Measurements from ENCODE around the gene DNAJB11.
"Not testable (repeated sequence)": the region's sequence is repeated elsewhere in the genome, so short reads cannot be mapped to it uniquely, and the experiment has no call there.

DNAJB11 gene

GRCh38 chr3:186617036-186617946 is 46.8 kb downstream of the DNAJB11 start:
- peak; percentile 64 to 77 for DNase-seq (ENCODE audit: low read depth in 1 of 2, low spot score in 1 of 2)

GRCh38 chr3:186618318-186618938 is 47.9 kb downstream of the DNAJB11 start:
- DNase-seq (ENCODE audit: low read depth in 1 of 2, low spot score in 1 of 2): no peak

- DNase-seq (ENCODE audit: low read depth in 1 of 2, low spot score in 1 of 2): no peak
These were observed 49.3 kb downstream of the DNAJB11 start for GRCh38 chr3:186619787-186620212.

- DNase-seq (ENCODE audit: low read depth in 1 of 2, low spot score in 1 of 2): no peak
These were observed 49.9 kb downstream of the DNAJB11 start for GRCh38 chr3:186620213-186621092.

GRCh38 chr3:186621894-186622650 is 51.6 kb downstream of the DNAJB11 start:
- no peak for DNase-seq (ENCODE audit: low read depth in 1 of 2, low spot score in 1 of 2)

GRCh38 chr3:186622651-186623310 is 52.3 kb downstream of the DNAJB11 start:
- no peak for DNase-seq (ENCODE audit: low read depth in 1 of 2, low spot score in 1 of 2)

- DNase-seq (ENCODE audit: low read depth in 1 of 2, low spot score in 1 of 2): no peak
These were observed 54.1 kb downstream of the DNAJB11 start for GRCh38 chr3:186624598-186624997.

- no peak for DNase-seq (ENCODE audit: low read depth in 1 of 2, low spot score in 1 of 2)
These were observed 55.1 kb downstream of the DNAJB11 start for GRCh38 chr3:186625600-186626042.

GRCh38 chr3:186626254-186626847 is 55.8 kb downstream of the DNAJB11 start:
- no peak for DNase-seq (ENCODE audit: low read depth in 1 of 2, low spot score in 1 of 2)

- no peak for DNase-seq (ENCODE audit: low read depth in 1 of 2, low spot score in 1 of 2)
These were observed 57.4 kb downstream of the DNAJB11 start for GRCh38 chr3:186627852-186628414.

- DNase-seq (ENCODE audit: low read depth in 1 of 2, low spot score in 1 of 2): no peak
These were observed 58.2 kb downstream of the DNAJB11 start for GRCh38 chr3:186628756-186629155.

- no peak for DNase-seq (ENCODE audit: low read depth in 1 of 2, low spot score in 1 of 2)
These were observed 60.6 kb downstream of the DNAJB11 start for GRCh38 chr3:186630950-186631641.

- DNase-seq (ENCODE audit: low read depth in 1 of 2, low spot score in 1 of 2): no peak
These were observed 63.0 kb downstream of the DNAJB11 start for GRCh38 chr3:186633481-186633880.

- DNase-seq (ENCODE audit: low read depth in 1 of 2, low spot score in 1 of 2): not testable (repeated sequence)
These were observed 63.7 kb downstream of the DNAJB11 start for GRCh38 chr3:186634207-186634606.

Measured in stimulated activated CD4-positive, alpha-beta T cell treated with anti-CD3 and anti-CD28 coated beads, Interleukin-15, amount 100 ng/mL, for 1 hour (primary cell).